Glutamatergic neuron (in vitro differentiated cells): Measurements from ENCODE around the gene PALMD. TPM values are rescaled to one million over a fixed set of nuclear protein-coding genes. Genes with fewer than 3 reads are reported as not detected.

Experiments used
- DNase-seq: peaks from one replicate; pipeline ENCODE4 v3.0.0; 2022
- H3K27ac Mint-ChIP-seq: one replicate; pipeline ENCODE4 v1.8.0; 2020; ENCODE audit warnings: mild to moderate bottlenecking, mixed read lengths, inconsistent platforms; ENCODE audit not compliant: unreplicated experiment
- H3K27me3 Mint-ChIP-seq: one replicate; pipeline ENCODE4 v1.8.0; 2020; ENCODE audit warnings: mild to moderate bottlenecking, moderate library complexity, mixed read lengths, inconsistent platforms; ENCODE audit not compliant: unreplicated experiment
- H3K36me3 Mint-ChIP-seq: one replicate; pipeline ENCODE4 v1.8.0; 2020; ENCODE audit warnings: mild to moderate bottlenecking, mixed read lengths, inconsistent platforms; ENCODE audit not compliant: unreplicated experiment
- H3K4me1 Mint-ChIP-seq: one replicate; pipeline ENCODE4 v1.8.0; 2020; ENCODE audit warnings: mild to moderate bottlenecking, low read depth, mixed read lengths, inconsistent platforms; ENCODE audit not compliant: unreplicated experiment
- H3K4me3 Mint-ChIP-seq: one replicate; pipeline ENCODE4 v1.8.0; 2020; ENCODE audit warnings: mild to moderate bottlenecking, mixed read lengths, inconsistent platforms; ENCODE audit not compliant: unreplicated experiment
- H3K9me3 Mint-ChIP-seq: one replicate; pipeline ENCODE4 v1.8.0; 2020; ENCODE audit warnings: mild to moderate bottlenecking, moderate library complexity, mixed read lengths, inconsistent platforms; ENCODE audit not compliant: unreplicated experiment
- total RNA-seq: library from RNA; stranded (reverse); fragmentation: NEBNext Ultra II Directional; extraction: Animal tissue kit (Norgen Biotek cat#: 25700); gene quantifications from one replicate; pipeline ENCODE4 v1.2.1, GENCODE V29; 2021; ENCODE audit not compliant: unreplicated experiment
- TF ChIP-seq, protein P1 (sequence below): fragments of 200-600 bp; sonication (generic); IDR thresholded peaks from one replicate; pipeline ENCODE4 v1.5.0; 2021; ENCODE audit not compliant: partially characterized antibody, unreplicated experiment

PALMD gene
- total RNA-seq, 1 donor from 2014 or later, result 5.1 TPM

GRCh38 chr1:99705385-99705784 lies 59.5 kb downstream of the PALMD start:
- Mint-ChIP-seq H3K27ac (no peak overlapping the region), H3K36me3 (no peaks in the 10 kb centered on the region), H3K4me1 (no peaks in the 10 kb centered on the region), H3K4me3 (no peak overlapping the region), H3K9me3 (no peaks in the 10 kb centered on the region), H3K27me3 (no peaks in the 10 kb centered on the region)
- TF ChIP-seq, protein P1, sequence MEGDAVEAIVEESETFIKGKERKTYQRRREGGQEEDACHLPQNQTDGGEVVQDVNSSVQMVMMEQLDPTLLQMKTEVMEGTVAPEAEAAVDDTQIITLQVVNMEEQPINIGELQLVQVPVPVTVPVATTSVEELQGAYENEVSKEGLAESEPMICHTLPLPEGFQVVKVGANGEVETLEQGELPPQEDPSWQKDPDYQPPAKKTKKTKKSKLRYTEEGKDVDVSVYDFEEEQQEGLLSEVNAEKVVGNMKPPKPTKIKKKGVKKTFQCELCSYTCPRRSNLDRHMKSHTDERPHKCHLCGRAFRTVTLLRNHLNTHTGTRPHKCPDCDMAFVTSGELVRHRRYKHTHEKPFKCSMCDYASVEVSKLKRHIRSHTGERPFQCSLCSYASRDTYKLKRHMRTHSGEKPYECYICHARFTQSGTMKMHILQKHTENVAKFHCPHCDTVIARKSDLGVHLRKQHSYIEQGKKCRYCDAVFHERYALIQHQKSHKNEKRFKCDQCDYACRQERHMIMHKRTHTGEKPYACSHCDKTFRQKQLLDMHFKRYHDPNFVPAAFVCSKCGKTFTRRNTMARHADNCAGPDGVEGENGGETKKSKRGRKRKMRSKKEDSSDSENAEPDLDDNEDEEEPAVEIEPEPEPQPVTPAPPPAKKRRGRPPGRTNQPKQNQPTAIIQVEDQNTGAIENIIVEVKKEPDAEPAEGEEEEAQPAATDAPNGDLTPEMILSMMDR, result no peak
- DNase-seq, result no peak

- no peaks in the 10 kb centered on the region for H3K36me3 Mint-ChIP-seq
- TF ChIP-seq, protein P1, result peak; percentile 96
Observed at GRCh38 chr1:99707535-99708142, 61.7 kb downstream of the PALMD start.

GRCh38 chr1:99710994-99711393 lies 65.1 kb downstream of the PALMD start:
- DNase-seq, result no peak

More at GRCh38 chr1:99707535-99708142, 61.7 kb downstream of the PALMD start:
- Mint-ChIP-seq H3K4me1 (no peaks in the 10 kb centered on the region), H3K27ac (no peak overlapping the region), H3K9me3 (no peaks in the 10 kb centered on the region), H3K27me3 (no peaks in the 10 kb centered on the region), H3K4me3 (no peak overlapping the region)
- peak; percentile 80 for DNase-seq

DNA sequence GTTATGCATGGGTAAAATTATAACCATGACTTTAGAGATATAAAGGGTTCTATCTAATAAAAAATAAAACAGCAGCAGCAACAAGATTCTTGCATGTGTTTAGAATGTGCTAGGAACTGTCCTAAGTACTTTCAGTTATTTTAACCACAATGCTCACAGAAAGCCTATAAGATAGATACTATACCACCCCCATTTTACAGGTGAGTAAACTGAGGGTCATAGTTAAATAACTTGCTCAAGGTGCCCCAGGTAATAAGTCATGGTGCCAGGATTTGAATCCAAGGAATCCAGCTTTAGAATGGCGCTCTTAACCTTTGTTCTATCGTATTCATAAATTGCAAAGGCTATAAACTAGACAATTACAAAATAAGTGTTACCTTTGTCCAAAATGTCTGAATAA lies 67.1 kb downstream of the PALMD start:
- no peak overlapping the region for H3K4me3 Mint-ChIP-seq
- H3K36me3 Mint-ChIP-seq, result peaks cover 5% of the 10 kb centered on the region
- TF ChIP-seq, protein P1, result no peak
- H3K9me3 Mint-ChIP-seq, result no peaks in the 10 kb centered on the region
- no peaks in the 10 kb centered on the region for H3K27me3 Mint-ChIP-seq
- H3K27ac Mint-ChIP-seq, result no peak overlapping the region
- no peaks in the 10 kb centered on the region for H3K4me1 Mint-ChIP-seq
- DNase-seq, result no peak

More at GRCh38 chr1:99710994-99711393, 65.1 kb downstream of the PALMD start:
- TF ChIP-seq, protein P1, result no peak
- no peak overlapping the region for H3K4me3 Mint-ChIP-seq
- no peaks in the 10 kb centered on the region for H3K4me1 Mint-ChIP-seq
- H3K36me3 Mint-ChIP-seq, result peaks cover 5% of the 10 kb centered on the region
- H3K27me3 Mint-ChIP-seq, result no peaks in the 10 kb centered on the region
- H3K27ac Mint-ChIP-seq, result no peak overlapping the region
- H3K9me3 Mint-ChIP-seq, result no peaks in the 10 kb centered on the region

- TF ChIP-seq, protein P1, result no peak
- Mint-ChIP-seq H3K27ac (no peak overlapping the region), H3K36me3 (peaks cover 5% of the 10 kb centered on the region), H3K27me3 (no peaks in the 10 kb centered on the region), H3K4me3 (no peak overlapping the region), H3K4me1 (no peaks in the 10 kb centered on the region), H3K9me3 (no peaks in the 10 kb centered on the region)
- no peak for DNase-seq
Observed at GRCh38 chr1:99717005-99717404, 71.1 kb downstream of the PALMD start.
